ENCODE results near the gene SELL.

GRCh38 chr1:169712309-169712631 lies 850 bp upstream of the SELL start:
- TF ChIP-seq CTCF (conservative IDR thresholded peaks at IDR 0.05; ENCODE audit: low read depth, low read length) (no peak), SMC3 (IDR thresholded peaks at IDR 0.05; ENCODE audit: low read depth, low read length) (no peak), RFX5 (IDR thresholded peaks at IDR 0.05; ENCODE audit: low read depth, low read length) (no peak), NFE2L2 (IDR thresholded peaks at IDR 0.05; ENCODE audit: low read depth, low read length) (no peak), POLR2A (IDR thresholded peaks at IDR 0.05; ENCODE audit: low read depth, low read length) (no peak)

All from IMR-90 (cell line).